Measurements from ENCODE around the gene ARHGAP8.

Gene ARHGAP8

GRCh38 chr22:44724859-44725258, 27.5 kb upstream of the ARHGAP8 start:
- no peak for FAIRE-seq
- no peak for DNase-seq (ENCODE audit: low spot score)

GRCh38 chr22:44726439-44726838, 25.9 kb upstream of the ARHGAP8 start:
- FAIRE-seq (no peak), DNase-seq (ENCODE audit: low spot score) (no peak)

GRCh38 chr22:44727148-44727547, 25.2 kb upstream of the ARHGAP8 start:
- no peak for FAIRE-seq
- no peak for DNase-seq (ENCODE audit: low spot score)

- no peak for FAIRE-seq
- DNase-seq (ENCODE audit: low spot score), result no peak
These were observed 24.7 kb upstream of the ARHGAP8 start for GRCh38 chr22:44727709-44728108.

- FAIRE-seq (no peak), DNase-seq (ENCODE audit: low spot score) (no peak)
These were observed 23.5 kb upstream of the ARHGAP8 start for GRCh38 chr22:44728761-44729324.

GRCh38 chr22:44729391-44730021, 22.9 kb upstream of the ARHGAP8 start:
- no peak for FAIRE-seq
- DNase-seq (ENCODE audit: low spot score), result no peak

GRCh38 chr22:44730022-44730393, 22.4 kb upstream of the ARHGAP8 start:
- DNase-seq (ENCODE audit: low spot score) (no peak), FAIRE-seq (no peak)

GRCh38 chr22:44730490-44731356, 21.7 kb upstream of the ARHGAP8 start:
- no peak for DNase-seq (ENCODE audit: low spot score)
- no peak for FAIRE-seq

- FAIRE-seq, result no peak
- no peak for DNase-seq (ENCODE audit: low spot score)
These were observed 20.9 kb upstream of the ARHGAP8 start for GRCh38 chr22:44731357-44731970.

GRCh38 chr22:44732017-44732561, 20.3 kb upstream of the ARHGAP8 start:
- no peak for FAIRE-seq

GRCh38 chr22:44732661-44733060, 19.7 kb upstream of the ARHGAP8 start:
- no peak for FAIRE-seq
- DNase-seq (ENCODE audit: low spot score), result no peak

More at GRCh38 chr22:44732017-44732561, 20.3 kb upstream of the ARHGAP8 start:
- DNase-seq (ENCODE audit: low spot score), result no peak

- FAIRE-seq (no peak), DNase-seq (ENCODE audit: low spot score) (no peak)
These were observed 18.8 kb upstream of the ARHGAP8 start for GRCh38 chr22:44733426-44734106.

GRCh38 chr22:44734278-44734677, 18.1 kb upstream of the ARHGAP8 start:
- FAIRE-seq (no peak), DNase-seq (ENCODE audit: low spot score) (no peak)

GRCh38 chr22:44734801-44735517, 17.4 kb upstream of the ARHGAP8 start:
- DNase-seq (ENCODE audit: low spot score) (no peak), FAIRE-seq (no peak)

- DNase-seq (ENCODE audit: low spot score) (peak; percentile 10), FAIRE-seq (no peak)
These were observed 16.6 kb upstream of the ARHGAP8 start for GRCh38 chr22:44735518-44736428.

- FAIRE-seq (no peak), DNase-seq (ENCODE audit: low spot score) (no peak)
These were observed 15.6 kb upstream of the ARHGAP8 start for GRCh38 chr22:44736581-44737405.

GRCh38 chr22:44737406-44738346, 14.7 kb upstream of the ARHGAP8 start:
- no peak for FAIRE-seq

GRCh38 chr22:44738347-44738715, 14.0 kb upstream of the ARHGAP8 start:
- DNase-seq (ENCODE audit: low spot score) (no peak), FAIRE-seq (no peak)

More at GRCh38 chr22:44737406-44738346, 14.7 kb upstream of the ARHGAP8 start:
- DNase-seq (ENCODE audit: low spot score), result no peak

Data from RCC 7860 (cell line).